Temporal lobe (tissue), 2 donors: ENCODE measurements around the gene TCTN1. TPM values are rescaled to one million over a fixed set of nuclear protein-coding genes. Genes with fewer than 3 reads are reported as not detected.

Experiments
- small RNA-seq: library from RNA; depleted of rRNA; stranded (forward); fragments of <200 nt; gene quantifications from one replicate; pipeline ENCODE3, GENCODE V24; 2014; ENCODE audit warnings: low replicate concordance
- total RNA-seq: library from RNA; depleted of rRNA; stranded (reverse); fragments of >200 nt; gene quantifications from one replicate; pipeline ENCODE4 v1.2.3, GENCODE V29; 2014

Gene TCTN1
- total RNA-seq, 1 donor from 2014 or later, result 27.8 TPM

Small RNA genes within 50 kb of the gene (small RNA-seq; reads per million reads assigned to genes)
- gene RN7SL387P, result not detected

Other genes starting within 250 kb of the TCTN1 start
- 32.0 TPM for gene ANAPC7, start 210.4 kb upstream of the TCTN1 start, total RNA-seq
- 89.2 TPM for gene ARPC3, start 163.8 kb upstream of the TCTN1 start, total RNA-seq
- 15.2 TPM for gene GPN3, start 145.9 kb upstream of the TCTN1 start, total RNA-seq
- 22.9 TPM for gene FAM216A, start 145.3 kb upstream of the TCTN1 start, total RNA-seq
- gene VPS29, start 112.0 kb upstream of the TCTN1 start, total RNA-seq, result 74.0 TPM
- gene RAD9B, start 111.8 kb upstream of the TCTN1 start, total RNA-seq, result 0.74 TPM
- 7.6 TPM for gene PPTC7, start 30.8 kb upstream of the TCTN1 start, total RNA-seq
- gene HVCN1, start 75.0 kb downstream of the TCTN1 start, total RNA-seq, result 5.9 TPM
- 114 TPM for gene PPP1CC, start 128.8 kb downstream of the TCTN1 start, total RNA-seq
- not detected for gene CCDC63, start 232.9 kb downstream of the TCTN1 start, total RNA-seq